DMS114 treated with DMSO at 0.1 percent for 48 hours (cell line): ENCODE data around the gene CDH4.
"Not testable (repeated sequence)": the region's sequence is repeated elsewhere in the genome, so short reads cannot be mapped to it uniquely, and the experiment has no call there.

Experiments
- DNase-seq: peaks from one replicate; lab custom pipeline; 2025; ENCODE audit not compliant: unreplicated experiment; lab: John Stamatoyannopoulos, UW

The CDH4 gene

DNA sequence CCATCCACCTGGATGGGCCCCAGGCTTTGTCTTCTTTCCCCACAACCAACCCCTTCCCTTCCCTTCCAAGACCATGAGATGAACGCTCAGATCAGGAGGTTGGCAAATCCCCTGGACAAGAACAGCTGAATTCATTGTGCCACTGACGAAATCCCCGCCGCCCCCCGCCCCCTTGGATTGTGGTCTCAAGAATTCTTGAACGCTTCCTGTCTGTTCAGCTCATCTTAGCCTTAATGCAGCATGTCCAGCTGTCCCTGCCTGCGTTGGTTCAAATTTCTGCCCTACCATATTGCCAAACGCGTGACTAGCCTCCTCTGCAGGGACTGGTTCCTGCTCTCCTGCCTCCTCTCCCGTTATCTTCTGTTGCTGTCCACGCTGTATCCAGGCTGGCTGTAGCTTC, 133.2 kb downstream of the CDH4 start:
- no peak for DNase-seq

DNA sequence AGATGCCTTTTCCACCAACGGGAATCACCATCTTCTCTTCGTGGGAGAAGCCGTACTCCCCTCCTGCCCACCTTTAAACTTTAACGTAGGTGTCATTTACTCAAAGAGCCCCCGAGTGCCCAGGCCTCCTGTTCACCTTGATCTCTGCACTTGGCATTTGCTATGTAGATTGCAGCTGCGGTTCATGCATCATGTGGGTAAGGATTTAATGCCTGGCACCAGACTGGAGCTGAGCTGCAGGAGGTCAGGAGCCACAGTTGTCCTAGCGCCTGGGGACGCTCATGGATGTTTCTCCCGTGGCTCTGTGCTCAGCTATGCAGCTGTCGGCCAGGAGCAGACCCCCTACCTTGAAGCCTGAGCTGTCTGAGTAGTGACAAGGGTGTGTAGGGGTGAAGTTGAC, 133.7 kb downstream of the CDH4 start:
- no peak for DNase-seq

DNA sequence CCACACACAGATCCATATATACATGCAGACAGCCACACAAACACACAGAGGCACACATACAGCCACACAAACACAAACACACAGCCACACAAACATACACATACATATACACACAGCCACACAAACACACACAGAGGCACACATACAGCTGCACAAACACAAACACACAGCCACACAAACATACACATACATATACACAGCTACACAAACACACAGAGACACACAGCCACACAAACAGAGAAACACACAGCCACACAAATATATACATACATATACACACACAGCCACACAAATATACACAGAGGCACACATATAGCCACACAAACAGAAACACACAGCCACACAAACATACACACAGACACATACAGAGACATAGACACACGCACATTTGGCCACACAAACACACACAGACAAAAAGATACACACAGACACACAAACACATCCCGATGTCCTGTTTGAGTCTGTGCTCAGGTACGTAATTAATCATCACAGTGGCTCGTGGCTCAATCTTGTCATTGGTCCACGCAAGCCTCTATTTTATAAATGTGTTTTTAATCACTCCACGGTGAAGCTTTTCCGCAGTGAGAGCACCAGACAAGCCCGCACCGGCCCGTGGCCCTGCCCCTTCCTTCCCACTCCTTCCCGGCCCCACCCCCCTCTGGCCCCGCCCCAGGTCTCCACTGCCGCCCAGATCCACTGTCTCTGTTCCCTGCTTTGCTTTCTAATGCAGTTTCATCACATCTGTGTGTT, 135.3 kb downstream of the CDH4 start:
- no peak for DNase-seq

DNA sequence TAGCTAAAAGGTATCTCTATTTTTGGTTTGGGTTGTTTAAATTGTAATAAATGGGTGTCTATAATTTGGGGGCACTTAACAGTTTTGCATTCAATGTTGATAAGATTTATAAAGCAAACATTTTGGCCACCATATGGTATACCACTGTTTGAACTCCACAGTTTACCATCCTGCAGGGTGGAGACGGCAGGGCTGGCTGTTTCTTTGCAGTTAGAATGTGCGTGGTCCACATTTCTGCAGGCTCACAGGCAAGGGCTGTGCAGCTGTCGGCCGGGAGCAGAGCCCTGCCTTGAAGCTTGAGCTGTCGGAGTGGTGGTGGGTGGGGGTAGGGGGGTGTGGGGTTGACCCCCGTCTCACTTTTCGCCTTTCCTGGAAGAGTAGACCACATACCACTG, 135.9 kb downstream of the CDH4 start:
- DNase-seq: no peak

DNA sequence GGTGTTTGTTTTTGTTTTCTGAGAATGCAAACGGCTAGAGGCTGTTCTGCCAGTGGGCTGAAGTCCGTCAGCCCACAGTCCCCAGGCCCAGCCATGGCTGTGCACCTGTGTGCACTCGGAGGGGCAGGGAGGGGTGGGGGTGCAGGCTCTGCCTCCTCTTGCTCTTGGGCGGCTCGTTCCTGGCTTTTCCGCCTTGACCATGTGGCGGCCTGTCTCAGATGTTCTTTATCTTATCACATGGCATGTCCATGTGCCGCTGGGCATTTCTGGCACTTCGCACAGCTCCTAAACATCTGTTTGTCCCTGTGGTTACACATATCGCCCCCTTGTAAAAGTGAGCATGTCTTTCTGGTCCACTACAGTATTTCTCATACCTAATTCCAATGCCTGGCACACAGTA, 137.0 kb downstream of the CDH4 start:
- DNase-seq: no peak

DNA sequence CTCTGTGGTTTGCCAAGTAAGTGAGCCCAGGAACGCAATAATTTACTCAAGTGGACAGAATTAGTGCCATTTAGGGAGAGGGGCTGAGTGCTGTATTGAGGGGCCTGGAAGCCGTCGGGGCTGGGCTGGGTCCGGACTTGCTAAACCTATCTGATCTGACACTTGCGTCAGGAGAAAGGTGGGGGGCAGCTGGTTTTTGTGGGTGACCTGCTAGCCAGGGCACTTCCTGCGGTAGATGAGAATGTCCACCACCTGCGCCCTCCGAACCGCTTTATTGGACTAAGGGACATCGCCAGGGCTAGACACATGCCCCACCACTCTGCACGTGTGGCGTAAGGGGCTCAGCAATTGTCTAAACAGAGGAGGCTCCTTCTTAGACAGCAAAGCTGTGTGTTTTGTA, 139.1 kb downstream of the CDH4 start:
- no peak for DNase-seq

DNA sequence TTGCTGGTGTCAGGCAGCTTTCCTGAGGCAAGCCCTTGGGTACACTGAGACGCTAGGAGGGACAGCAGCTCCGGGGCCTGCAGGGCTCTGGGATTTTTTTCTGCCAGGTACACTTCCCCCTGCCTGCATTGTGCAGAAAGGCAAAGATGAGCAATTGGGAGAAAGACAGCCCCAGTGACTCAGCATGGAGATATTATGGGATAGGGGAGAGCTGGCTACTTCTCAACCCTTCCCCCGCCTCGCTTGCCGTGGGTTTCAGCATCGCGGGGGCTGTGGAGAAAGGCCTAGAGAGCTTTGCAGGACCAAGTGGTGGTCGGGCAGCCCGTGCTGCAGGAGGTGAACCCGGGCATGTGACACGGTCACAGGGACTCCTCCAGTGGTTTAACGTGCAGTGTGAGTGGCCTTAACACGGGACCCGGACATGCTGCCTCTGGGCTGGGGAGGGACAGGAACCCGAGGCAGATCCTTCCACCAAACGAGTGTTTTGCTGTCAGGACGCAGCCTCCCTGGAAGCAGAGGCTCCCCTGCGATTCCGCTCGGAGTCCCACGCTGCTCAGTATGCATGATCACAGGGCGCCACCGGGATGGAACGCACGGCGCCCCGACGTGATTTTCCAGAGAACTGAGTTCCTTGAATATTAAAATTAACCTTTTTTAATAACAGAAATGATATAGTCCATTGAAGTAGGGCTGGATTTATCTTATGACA, 139.9 kb downstream of the CDH4 start:
- DNase-seq: no peak

DNA sequence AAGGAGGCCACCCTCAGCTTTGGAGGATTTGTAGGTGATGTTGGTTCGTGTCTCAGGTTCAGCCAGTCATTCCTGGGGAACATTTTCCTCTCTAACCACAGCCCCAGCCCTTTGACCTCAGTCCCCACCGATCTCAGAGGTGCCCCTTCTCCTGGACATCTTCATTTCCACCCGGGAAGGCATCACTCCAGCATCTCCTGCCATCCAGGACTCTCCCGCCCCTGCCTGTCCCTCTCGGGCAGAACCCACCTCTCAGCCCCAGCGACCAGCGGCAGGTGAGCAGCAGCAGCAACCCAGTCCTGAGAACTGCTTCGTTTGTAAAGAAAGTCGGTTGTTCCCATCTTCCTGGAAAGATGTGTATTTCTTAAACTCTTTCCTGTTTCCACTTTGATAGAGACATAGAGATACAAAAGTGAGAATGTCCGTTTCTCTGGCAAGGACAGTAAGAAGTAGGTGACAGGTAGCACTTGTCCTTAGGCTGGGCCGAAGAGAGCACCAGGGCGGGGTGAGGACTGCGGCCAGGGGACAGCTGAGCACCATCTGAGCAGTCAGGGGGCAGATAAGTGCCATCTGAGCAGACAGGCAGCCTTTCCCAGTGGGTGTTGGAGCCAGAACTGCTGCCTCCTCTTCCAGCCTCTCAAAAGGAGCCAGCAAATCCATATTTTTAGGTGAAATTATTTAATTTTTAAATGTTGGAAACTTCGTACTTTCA, 142.2 kb downstream of the CDH4 start:
- no peak for DNase-seq

DNA sequence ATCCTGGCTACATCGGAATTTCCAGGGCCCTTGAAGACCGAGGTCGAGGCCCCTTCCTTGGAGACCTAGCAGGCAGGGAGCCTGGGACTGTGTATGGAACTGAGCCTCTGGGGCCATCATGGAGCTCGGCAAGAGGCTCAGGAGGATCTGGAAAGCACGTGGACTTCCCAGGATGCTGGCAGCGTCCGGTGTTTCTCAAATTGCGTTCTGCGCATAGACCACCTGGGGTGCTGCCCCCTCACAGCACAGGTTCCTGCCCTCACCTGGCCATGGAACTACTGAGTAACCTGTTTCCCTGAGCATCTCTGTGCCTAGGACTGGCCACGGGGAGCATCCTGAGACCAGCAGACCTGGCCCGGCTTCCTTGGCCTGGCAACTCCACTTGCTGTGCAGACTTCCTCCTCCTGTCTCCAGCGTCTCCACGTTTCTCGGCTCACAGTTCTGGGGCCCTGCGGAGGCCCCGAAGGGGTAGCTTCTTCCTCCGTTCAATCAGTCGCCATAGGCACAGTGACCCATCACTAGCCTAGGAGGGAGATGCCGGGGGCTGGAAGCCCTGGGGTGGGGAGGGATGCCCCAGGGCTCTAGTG, 144.3 kb downstream of the CDH4 start:
- DNase-seq: no peak

DNA sequence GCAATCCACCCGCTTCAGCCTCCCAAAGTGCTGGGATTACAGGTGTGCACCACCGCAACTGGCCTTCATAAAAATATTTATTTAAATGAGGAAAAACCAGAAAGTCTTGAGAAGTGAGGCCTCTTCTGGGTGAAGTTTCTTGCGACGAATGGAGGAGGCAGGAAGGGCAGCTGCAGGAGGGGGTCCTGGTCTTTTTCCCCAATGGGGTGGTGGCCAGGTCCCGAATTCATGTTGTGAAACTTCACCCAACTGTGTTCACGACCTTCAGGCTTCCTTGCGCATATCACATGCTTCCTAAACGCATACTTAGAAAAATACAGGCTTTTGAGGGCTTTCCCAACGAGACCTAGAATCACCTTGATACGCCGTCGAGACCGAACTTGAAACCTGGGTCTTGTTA, 145.1 kb downstream of the CDH4 start:
- DNase-seq: no peak

DNA sequence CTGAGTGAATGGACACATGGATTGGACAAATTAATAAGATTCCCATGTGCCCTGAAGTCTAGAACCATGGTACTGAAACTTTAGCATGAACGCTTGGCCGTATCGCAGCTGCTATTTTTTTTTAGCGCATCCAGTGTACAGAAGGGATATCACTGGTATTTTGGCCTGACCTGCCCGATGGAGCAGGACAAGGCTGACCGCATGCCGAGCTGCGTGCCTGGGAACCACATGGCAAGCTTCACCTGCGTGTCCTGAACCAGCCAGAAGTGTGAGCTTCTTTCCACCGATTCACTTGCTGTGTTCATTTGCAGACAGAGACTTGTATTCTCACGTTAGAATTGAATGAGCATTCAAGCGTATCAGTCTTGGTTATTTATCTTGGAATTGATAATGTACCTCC, 145.7 kb downstream of the CDH4 start:
- DNase-seq: no peak

DNA sequence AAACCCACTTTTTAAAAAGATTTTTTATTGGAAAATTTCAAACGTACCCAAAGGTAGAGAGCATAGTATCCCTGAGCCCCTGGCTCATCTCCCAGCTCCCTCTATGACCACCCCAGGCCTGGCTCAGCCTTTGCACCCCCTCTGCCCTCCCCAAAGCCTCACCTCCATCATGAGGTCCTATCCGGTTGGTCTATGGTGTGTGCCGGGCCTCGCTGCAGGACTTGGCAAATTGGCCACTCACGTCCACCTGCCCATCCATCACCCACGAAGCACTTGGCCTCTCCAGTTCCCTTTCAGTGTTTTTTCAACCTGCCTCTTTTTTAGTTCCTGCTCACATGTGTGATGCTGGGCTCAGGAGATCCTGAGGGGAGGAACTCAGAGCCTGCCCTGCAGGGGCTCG, 147.4 kb downstream of the CDH4 start:
- DNase-seq: no peak

DNA sequence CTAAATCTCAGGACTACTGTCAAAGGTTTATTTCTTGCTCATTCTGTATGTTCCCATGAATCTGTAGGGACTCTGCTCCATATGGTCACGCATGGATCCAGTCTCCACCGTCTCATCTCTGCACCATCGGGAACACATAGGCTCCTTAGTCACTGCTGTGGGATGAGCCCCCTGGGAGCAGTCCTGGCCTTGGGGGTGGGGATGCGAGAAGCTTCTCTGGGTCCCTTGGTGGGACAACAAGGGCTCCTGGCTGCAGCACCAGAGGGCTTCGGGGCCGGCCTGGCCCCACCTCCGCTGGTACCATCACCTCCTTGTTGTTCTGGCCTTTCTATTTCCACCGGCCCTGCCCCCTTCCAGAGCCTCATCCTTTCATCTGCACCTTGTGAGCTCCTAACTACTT, 148.4 kb downstream of the CDH4 start:
- DNase-seq: no peak

DNA sequence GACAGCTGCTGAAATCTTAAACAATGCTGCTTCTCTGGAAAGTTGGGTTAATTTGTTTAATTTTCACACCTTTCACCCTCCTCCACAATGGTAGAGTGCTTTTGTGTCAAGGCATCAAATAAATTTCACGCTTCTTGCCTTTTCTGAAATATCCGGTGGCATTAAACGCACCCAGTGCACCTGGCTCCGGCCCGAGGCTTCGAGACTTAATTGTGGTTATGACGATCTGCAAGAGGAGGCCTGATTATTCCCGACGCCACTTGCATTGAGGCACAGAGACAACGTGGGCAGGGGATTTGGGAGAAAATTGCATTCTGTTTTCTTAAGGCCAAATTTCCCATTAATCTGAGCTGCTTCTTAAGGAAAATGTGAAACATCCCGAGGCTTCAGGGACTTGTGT, 152.2 kb downstream of the CDH4 start:
- DNase-seq: no peak

DNA sequence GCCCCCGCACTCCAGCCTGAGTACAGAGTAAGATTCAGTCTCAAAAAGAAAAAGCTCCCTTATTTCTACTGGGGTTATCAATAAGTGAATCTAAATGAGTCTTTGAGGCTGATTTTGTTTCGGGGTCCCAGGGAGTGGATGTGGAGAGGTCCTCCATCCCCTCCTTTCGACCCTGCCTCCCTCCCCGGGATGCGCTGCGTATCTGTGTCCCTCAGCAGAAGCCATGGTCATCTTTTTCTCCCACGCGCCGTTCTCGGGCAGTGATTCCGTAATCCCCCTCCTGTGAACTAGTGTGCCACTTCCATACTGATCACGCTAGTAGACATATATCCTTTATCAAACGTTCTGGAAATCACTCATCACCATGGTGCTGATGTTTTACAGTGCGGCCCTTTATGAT, 152.9 kb downstream of the CDH4 start:
- DNase-seq: no peak

DNA sequence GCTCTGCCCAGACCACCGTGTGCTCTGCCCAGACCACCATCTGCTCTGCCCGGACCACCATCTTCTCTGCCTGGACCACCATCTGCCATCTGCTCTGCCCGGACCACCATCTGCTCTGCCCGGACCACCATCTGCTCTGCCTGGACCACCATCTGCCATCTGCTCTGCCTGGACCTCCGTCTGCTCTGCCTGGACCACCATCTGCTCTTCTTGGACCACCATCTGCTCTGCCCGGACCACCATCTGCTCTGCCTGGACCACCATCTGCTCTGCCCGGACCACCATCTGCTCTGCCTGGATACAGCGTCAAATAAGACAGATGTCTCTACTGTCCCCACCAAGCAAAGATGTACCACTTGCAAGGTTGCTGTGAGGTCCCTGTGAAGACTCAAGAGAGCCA, 154.7 kb downstream of the CDH4 start:
- not testable (repeated sequence) for DNase-seq

DNA sequence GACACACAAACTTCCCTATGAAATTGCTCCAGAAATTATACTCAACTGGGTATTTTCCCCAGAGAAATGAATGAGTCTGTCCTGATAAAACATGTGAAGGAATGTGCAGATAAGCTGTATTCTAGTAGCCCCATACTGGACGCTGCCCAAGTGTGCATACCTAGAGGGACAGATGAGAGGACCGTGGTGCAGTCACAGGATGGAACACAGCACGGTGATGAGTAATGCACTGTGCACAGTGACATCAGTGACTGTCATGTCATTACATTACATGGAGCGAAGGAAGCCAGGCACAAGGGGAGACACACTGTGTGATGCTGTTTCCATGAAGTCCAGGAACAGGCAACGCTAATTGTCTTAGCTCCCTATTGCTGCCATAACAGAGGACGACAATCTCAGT, 155.5 kb downstream of the CDH4 start:
- no peak for DNase-seq

DNA sequence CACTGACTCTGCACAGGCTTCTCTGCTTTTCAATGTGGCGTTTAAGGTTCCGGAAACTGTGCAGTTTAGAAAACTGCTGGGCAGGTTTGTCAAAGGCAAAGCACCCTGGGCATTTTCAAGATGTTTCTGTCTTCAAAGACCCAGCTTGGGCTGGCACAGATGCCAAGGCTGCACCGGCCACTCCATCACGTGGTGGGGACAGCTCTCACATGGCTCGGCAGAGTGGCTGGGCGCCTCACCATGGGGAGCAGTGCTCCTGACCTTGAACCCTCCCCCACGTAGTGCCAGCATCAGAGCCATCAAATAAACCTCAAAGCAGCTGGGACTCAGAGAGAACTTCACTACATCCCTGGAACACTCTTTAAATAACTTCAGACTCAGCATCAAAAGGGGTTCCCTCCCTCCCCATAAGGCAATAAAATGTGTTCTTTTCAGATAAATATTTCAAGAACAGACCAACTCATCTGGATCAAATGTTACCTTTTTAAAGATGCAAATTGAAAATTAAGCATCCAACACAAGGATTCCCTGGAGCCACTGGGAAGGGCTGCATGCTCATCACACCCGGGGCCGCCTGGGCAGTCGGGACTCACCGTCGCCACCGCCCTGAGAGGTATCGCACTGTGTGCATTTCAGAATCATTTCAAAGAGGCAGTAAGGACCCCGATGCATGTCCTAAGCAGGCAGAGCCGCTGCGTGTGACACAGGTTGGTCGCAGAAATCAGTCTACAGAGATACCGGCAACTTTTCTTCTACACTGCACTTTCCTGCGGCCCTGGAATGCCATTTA, 157.1 kb downstream of the CDH4 start:
- DNase-seq: no peak

DNA sequence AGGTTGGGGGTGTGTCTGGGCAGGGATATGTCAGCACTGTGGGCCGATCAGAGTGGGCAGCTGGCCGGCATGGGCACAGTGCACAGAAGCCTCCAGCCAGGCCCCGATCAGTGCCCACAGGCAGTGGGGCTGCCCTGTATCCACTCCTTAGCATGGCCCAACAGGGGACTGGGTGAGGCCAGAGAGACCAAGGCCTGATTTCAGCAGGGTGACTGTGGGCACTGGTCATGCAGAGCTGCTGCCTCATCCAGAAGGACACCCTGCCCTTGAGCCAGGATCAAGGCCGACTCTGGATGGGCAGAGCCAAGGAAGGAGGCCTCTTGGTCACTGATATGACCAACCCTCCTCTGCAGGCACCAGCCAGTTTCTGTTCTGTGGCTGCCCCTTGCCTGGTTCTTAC, 159.7 kb downstream of the CDH4 start:
- DNase-seq: no peak

DNA sequence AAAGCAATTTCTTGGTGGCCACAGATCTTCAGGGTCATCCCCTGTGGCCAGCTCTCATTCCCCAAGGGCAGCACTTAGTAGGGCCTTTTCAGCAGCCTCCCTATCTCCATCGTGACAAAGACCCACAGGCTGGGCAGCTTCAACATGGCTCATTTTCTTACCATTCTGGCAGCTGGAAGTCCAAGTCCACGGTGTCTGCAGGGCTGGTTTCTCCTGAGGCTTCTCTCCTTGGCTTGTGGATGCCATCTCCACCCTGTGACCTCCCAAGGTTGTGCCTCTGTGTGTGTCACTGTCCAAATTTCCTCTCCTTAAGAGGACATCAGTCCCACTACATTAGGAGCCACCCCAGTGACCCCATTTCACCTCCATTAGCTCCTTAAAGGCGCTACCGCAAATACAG, 161.7 kb downstream of the CDH4 start:
- DNase-seq: no peak

DNA sequence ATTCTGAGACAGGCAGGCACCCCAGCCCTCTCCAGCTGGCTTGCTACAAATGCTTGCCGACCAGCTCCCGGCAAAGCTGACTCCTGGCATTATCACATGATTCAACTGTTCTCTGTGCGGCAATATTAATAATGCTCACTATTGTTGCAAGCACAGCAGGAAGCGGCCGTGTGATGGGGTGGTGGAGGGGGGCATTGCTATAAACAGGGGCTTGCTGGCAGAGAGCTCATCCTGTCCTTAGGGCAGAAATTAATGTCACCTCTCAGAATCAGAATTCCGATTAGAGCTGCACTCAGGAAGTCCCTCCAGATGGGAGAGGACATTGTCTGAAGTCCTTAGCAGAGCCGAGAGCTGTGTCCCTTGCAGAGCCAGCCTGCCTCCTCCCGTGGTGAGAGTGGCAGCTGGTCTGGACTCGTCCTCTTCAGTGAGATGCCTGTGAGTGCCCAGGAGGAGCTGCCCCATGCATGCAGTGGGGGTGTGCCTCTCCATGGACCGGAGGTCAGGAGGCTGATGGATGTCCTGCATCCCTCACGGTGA, 162.5 kb downstream of the CDH4 start:
- DNase-seq: no peak
